ELF-1 (cell line): ENCODE results near the gene COG2.

ENCODE experiments used
- DNase-seq: peaks from one replicate; pipeline ENCODE4 v3.0.0-alpha.2; 2016; ENCODE audit warnings: low read depth, low spot score

Gene COG2

DNA sequence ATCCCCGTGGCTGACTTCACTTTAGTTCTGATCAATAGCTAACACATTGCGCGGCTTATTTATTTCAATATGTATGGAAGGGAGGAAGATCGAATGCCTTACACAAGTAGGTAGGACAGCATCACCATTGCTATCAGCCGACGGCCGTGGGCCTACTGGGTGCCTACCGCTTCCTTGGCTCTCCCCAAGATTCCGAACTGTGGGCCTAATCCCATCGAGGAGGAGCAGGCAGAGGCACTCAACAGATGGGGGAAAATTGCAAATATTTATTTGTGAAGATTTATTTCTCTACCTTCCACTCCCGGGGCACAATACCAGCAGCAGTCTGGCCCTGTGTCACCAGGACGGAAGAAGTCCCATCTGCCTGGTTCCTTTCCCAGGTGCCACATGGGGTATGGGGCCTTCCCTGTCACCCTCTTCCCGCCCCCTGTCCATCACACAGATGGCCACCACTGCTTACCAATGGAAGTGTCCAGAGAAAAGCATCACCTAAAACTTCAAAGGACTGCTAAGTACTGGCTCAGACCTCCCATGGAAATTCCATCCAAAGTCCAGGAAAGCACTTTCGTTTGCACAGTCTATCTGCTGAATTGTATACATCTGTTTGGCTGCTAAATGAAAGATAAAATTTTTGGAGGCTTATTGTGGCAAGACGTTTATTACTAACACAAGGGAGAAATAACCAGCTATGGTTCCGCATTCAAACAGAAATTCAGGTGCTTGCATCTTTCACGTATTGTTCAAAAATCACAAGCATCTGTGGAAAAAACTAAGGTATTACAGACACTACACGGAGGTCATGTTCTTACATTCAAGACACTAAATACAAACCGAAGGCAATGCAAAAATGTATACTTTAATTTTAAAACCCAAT lies 59.9 kb downstream of the COG2 start:
- DNase-seq = no peak

GRCh38 chr1:230702934-230703678 lies 60.8 kb downstream of the COG2 start:
- DNase-seq = peak; percentile 47

GRCh38 chr1:230703679-230704385 lies 61.6 kb downstream of the COG2 start:
- no peak for DNase-seq

DNA sequence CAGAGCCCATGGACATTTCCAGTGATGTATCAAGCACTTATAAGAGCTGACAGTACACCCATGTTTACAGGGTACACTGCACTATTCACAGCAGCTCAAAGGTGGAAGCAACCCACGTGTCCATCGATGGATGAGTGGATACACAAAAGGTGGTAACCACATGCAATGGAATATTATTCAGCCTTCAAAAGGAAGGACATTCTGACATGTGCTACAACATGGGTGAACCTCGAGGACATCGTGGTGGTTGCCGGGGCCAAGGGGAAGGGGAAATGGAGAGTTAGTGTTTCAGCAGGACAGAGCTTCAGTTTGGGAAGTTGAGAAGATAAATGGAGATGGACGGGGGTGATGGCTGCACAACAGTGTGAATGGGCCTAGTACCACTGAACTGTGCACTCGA lies 62.5 kb downstream of the COG2 start:
- no peak for DNase-seq

DNA sequence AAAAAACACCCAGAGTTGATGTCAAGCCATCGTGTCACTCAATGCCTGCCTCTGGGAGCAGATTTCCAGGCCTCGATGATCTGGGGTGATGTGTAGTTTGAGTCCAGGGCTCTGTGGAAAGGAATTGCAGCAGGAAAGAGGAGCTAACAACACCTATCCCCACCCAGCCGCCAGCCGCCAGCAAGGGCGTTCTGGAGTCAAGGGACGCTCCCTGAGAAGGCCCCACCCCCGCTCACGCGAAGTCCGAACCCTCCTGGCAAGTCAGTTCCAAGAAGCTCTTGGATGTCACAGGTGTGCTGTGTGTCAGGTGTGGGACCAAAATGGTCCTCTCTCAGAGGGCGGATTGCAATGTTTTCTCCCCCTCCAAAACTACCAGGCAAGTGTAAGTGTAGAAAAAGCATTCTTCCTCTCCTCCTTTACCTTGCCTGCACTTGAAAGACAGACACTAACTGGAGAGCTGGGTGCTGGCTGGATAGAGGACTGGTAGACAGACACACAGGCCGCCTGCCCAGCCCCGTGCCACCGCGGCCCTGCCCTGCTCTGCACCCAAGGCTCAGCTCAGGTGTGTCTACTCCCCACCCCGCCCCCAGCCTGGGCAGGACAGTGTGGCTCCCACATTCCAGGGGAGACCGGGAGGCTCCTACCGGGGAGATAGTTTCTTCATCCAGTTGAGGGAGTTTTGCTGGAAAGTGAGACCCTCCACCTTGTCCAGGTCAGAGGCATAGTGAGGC lies 63.2 kb downstream of the COG2 start:
- no peak for DNase-seq

- no peak for DNase-seq
Measured at GRCh38 chr1:230706020-230706699, 63.9 kb downstream of the COG2 start.

DNA sequence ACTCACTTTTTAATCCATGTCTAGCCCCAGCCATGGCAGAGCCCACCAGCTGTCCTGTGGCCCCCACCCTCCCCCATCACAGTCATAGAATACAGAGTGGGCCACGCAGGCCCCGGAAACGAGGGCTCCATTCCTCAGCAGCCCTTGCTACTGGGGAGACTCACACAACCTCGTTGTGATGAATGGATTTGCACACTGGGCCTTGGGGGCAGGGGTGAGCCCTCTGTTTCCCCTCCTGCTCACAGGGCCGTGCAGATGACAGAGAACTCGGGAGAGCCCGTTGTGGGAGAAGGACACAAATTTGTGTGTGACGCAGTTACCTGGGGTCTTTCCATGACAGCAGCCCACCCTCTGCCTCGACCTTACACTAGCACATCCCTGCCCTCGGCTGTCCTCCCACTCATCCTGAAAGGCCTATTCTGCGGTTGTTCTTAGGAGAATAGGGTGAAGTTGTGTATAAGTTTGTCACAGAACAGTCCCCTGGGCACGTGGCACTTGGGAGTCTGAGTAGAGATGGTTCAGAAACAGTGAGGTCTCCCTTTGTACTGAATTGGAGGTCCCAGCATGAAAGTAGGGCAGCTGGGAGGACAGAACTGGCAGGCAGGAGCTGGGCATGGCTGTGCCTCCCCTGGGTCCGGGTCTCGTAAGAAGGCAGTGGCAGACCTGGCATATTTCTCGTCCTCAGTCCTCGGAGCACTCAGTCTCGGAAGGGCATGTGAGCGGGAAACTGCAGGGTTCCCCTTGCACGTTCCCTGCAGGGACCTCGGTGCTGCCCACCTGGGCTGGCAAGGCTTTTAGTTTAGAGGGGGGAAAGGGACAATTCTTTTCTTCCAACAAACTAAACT lies 64.8 kb downstream of the COG2 start:
- no peak for DNase-seq

DNA sequence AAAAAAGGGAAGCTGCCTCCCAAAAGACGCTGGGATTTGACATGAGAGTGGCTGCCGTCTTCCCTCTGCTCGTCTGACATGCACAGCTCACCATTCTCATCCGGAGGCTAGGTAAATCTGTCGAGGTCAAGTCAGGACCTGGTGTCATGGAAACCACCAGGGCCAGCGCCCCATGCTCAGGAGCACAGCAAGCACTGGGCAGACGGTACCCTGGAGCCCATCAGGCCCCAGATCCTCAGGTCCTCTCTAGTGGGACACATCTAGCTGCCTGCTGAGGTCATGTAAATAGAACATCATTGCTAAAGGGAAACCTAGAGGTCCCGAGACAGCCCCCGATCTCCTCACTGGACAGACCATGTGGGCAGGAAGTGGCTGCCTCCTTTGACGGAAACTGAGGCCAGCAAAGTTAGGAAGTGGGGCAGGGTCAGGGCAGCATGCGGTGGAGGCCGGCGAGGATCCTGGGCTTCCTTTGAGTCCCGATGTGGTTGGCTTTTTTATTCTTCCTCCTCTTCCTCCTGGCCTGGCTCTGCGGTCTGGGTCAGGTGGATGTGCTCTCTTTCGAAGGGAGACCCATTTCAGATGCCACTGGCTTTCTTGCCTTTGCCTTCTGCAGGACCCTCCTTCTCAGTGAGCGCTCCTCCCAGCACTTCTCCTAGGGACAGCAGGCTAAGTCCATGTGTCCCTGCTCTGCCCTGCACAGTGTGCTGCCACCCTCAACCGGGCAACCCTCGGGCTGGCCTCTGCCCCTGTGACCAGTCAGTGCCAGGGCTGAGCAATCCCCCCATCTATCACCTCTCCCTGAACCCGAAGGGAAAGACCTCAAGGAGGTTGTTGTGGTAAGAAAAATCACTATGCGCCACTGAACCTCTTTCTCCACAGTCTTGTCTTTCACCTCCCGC lies 65.7 kb downstream of the COG2 start:
- DNase-seq = no peak

DNA sequence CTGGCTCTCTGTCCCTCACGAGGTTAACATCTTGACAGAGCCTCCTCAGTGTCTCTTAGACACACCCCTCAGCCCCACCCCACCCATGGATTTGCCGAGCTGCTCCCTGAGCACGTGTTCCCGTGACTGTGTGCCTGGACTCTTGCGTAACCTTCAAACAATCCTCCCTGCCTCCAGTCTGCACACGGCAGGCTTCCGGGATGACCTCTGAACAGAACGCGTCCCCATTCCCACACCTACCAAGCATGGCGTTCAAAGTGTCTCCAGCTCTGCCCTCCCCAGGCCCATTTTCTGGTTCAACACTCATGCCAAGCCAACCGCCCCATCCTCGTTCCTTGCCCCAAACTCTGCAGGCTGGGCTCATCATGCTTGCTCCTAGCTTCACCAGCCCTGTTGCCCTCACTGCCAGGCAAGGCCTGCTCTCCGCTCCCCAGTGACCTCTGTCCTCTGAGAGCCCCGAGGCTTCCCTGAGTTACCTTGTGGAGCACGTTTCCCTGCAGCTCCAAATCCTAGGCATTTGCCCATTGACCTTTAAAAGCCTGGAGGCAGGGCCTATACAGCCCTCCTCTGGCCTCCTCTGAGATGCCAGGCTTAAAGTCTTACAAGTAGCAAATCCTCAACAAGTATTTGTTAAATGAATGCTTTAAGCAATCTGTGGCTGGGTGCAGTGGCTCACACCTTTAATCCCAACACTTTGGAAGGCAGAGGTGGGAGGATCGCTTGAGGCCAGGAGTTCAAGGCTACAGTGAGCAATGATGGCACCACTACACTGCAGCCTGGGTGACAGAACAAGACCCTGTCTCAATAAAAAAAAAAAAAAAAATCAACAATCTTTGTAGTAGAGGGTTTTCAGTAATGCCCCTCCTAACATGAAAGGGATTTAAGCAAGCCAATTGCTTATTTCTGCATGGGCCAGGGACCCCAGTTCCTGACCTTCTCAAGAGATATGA lies 66.6 kb downstream of the COG2 start:
- peak; percentile 29 for DNase-seq

DNA sequence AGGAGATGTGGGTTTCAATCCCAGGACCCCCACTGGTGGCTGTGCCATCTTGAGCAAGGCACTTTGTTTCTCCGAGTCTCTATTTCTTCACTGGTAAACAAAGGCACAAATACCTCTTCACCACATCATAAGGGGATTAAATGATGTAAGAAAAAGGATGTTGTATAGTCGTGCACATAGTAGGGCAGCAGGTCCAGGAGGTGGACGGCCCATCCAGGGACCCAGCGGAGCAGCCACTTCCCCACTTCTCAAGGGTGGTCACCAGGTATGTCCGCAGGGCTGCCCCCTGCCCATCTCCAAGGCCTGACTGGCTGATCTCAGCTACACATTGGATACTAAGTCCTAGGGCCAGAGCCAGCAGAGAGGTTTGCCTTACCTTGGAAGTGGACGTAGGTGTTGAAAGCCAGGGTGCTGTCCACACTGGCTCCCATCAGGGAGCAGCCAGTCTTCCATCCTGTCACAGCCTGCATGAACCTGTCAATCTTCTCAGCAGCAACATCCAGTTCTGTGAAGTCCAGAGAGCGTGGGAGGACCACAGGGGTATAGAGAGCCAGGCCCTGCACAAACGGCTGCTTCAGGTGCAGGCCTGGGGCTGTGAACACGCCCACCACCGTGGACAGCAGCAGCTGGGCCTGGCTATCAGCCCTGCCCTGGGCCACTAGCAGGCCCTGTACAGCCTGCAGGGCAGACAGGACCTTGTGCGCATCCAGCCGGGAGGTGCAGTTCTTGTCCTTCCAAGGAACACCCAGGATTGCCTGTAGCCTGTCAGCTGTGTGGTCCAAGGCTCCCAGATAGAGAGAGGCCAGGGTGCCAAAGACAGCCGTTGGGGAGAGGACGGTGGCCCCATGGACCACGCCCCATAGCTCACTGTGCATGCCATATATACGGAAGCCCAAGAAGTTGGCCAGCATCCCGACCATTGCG lies 67.6 kb downstream of the COG2 start:
- DNase-seq = no peak

GRCh38 chr1:230710543-230710904 lies 68.2 kb downstream of the COG2 start:
- no peak for DNase-seq

DNA sequence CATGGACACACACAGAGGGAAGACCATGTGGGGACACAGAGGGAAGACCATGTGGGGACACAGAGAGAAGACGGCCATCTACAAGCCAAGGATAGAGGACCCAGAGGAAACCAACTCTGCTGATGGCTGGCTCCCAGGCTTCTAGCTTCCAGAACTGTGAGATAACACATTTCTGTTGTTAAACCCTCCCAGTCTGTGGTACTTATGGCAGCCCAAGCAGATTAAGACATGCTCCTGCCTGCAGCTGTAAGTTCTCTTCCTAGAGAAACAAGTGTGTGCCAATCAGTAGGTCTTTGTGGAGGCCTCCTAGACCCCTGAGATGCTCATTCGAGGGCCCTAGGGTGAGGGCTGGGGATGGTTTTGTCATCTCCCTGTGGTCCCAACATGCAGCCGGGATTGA lies 69.0 kb downstream of the COG2 start:
- DNase-seq = no peak

GRCh38 chr1:230712470-230712942 lies 70.2 kb downstream of the COG2 start:
- no peak for DNase-seq

- no peak for DNase-seq
Measured at GRCh38 chr1:230713138-230713537, 70.9 kb downstream of the COG2 start.

- no peak for DNase-seq
Measured at GRCh38 chr1:230713547-230713914, 71.2 kb downstream of the COG2 start.

DNA sequence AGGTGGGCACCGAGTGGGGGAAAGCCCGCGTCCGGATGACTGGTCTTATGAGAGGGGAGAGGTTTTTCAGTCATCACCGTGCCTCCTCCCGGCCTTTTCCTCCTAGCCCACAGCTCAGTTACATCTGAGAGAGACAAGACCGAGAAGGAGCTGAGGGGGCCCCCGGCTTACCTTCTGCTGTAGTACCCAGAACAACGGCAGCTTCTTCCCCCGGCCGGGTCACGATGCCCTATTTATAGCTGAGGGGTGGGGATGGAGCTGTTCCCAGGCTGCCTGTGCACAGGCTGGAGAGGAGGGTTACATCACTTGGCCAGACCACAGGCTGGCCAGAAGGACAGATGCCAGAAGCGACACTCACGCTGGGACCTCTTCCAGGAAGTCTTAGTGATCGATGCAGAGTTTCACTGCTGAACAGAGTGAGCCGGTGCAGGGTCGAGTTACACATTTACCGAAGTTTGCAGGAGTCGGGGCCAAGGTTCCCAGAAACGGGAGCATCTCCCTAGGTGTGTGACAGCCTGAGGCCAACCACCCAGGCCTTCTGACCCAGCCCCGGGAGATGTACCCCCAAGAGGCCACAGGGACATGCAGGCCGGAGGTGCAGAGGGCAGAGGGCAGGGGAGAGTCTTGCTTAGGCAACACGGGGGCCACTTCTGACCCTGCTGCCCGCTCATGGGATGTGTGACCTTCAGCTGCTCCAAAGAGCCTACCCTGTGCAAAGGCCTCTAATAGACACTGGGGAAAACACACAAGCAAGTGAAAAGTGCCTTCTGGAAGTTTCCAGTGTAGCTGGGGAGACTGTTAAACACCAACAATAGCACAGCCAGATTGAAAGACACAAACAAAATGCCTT lies 71.9 kb downstream of the COG2 start, which contains the start of gene AGT:
Gene AGT, minus strand, starts transcription at position 208 of the 850 bp plus-strand sequence. CDS start 3,299 bp downstream, outside the sequence.
- peak; percentile 23 for DNase-seq
